ENCODE results near the gene SIPA1L3. TPM values are rescaled to one million over a fixed set of nuclear protein-coding genes. Genes with fewer than 3 reads are reported as not detected.
A peak's percentile ranks its signal among the peaks of the same experiment; 100 is the strongest.

Gene SIPA1L3
- total and polyA plus RNA-seq, 9 of the 15 experiments (the other 6 are each of a cell fraction or from before 2014, with no cell fraction given): 0.01 to 6.1 (median 2.5) TPM

DNA sequence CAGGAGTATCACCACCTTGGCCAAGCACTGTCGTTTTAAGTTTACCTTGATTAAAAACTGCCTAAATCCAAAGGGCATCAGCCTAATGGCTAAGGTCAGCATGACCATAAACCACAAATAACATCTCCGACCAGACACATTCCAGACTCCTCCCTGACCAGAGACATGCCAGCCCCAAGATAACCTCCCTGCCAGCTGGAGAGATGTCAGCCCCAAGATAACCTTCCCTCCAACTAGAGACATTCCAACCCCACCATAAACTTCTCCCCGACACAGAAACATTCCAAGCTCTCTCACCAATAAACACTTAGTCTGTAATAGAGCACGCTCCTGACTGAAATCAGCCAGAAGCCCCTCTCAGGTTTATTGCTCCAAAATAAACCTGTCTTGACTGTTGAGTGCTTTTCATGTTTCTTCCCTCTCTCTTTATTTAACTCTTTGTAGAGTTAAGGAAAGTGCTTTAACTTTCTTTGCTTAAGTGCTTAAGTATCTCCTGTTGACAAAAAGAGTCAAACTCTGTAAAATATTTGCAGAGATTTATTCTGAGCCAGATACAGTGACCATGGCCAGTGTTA, 37.2 kb upstream of the SIPA1L3 start:
- WGBS (ENCODE audit: insufficient coverage, low coverage, missing lambda C conversion rate): 0% methylated on average over 4 of the region's 4 CpGs
- no peaks in the 10 kb centered on the region for H3K36me3 ChIP-seq (ENCODE audit: control insufficient read depth, insufficient read depth, low read length)
- no peak overlapping the region for H3K4me3 ChIP-seq
- in situ Hi-C loops (cut with MboI): no loop called here
- H3K4me2 ChIP-seq (ENCODE audit: insufficient read depth, low read length): no peak overlapping the region
- no peak for FAIRE-seq
- no peak for DNase-seq (ENCODE audit: extremely low read depth in 1 of 4, low spot score in 3 of 4)
- BruUV-seq (replicated peaks): no TSS peak
- intact Hi-C loops (cut with micrococcal nuclease): no loop called here
- H3K4me1 ChIP-seq (replicated peaks in 1 of 2; ENCODE audit: control insufficient read depth in 2 of 2, insufficient read depth in 2 of 2, low read length in 2 of 2): no peaks in the 10 kb centered on the region
- H3K9ac ChIP-seq (ENCODE audit: insufficient read depth in 1 of 2, low read depth in 2 of 2, low read length in 2 of 2): no peak overlapping the region
- no peak overlapping the region for H3K27ac ChIP-seq (ENCODE audit: extremely low read depth, low read depth, low read length)
- H3K79me2 ChIP-seq (ENCODE audit: control insufficient read depth, insufficient read depth, low read length): no peaks in the 10 kb centered on the region
- no peak overlapping the region for H2AFZ ChIP-seq (ENCODE audit: low read depth, low read length)
- ChIA-PET POLR2A (interaction anchor here (0.6 to 1.2 kb wide), 2 partner anchors 771 to 874 kb away, joined by 4 read pairs; partner anchors contain the start of gene CAPN12), CTCF (ENCODE audit: low intra/inter-chr PET ratio) (no interaction called here)
- no peaks in the 10 kb centered on the region for H3K9me1 ChIP-seq (ENCODE audit: control insufficient read depth, insufficient read depth, low read length)
- no peaks in the 10 kb centered on the region for H3K27me3 ChIP-seq (ENCODE audit: control insufficient read depth in 2 of 2, insufficient read depth in 2 of 2, low read length in 2 of 2)
- TF ChIP-seq POLR3G (IDR thresholded peaks at IDR 0.05; ENCODE audit: extremely low read depth, insufficient read length, insufficient replicate concordance) (no peak), HLTF (IDR thresholded peaks at IDR 0.05) (0 out of 2 replicates have a peak, but pooled peaks have one; percentile 37)
- no peak for ATAC-seq
- H4K20me1 ChIP-seq (replicated peaks; ENCODE audit: control insufficient read depth, insufficient read depth, low read length): no peaks in the 10 kb centered on the region
- no peaks in the 10 kb centered on the region for H3K9me3 ChIP-seq (replicated peaks; ENCODE audit: control insufficient read depth, insufficient read depth, low read depth, low read length)

DNA sequence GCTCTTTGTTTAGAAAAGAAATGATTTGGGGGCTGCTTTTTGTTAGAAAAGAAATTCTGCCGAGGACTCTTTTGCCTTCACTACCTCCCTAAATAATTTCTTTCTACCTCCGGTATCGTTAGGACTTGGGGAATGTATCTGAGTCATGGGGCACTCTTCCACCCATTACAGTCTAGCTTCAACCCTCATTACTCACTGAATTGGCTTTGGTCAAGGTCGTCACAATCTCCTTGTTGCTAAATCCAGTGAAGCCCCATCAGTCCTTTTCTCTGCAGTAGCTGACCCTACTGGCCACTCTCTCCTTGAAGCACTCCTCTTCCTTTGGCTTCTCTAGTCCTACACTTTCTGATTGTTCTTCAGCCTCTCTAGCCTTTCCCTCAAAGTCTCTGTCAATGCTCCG, 34.6 kb upstream of the SIPA1L3 start:
- no peaks in the 10 kb centered on the region for H3K9me3 ChIP-seq (replicated peaks; ENCODE audit: control insufficient read depth, insufficient read depth, low read depth, low read length)
- in situ Hi-C loops (cut with MboI): no loop called here
- no peak overlapping the region for H3K4me3 ChIP-seq
- H3K4me1 ChIP-seq (replicated peaks in 1 of 2; ENCODE audit: control insufficient read depth in 2 of 2, insufficient read depth in 2 of 2, low read length in 2 of 2): no peaks in the 10 kb centered on the region
- ChIA-PET POLR2A (interaction anchor here (0.6 kb wide), 1 partner anchor 390 kb away, joined by 3 read pairs; no protein-coding TSS in a partner anchor), CTCF (ENCODE audit: low intra/inter-chr PET ratio) (no interaction called here)
- BruUV-seq (replicated peaks): no TSS peak
- H3K27ac ChIP-seq (ENCODE audit: extremely low read depth, low read depth, low read length): no peak overlapping the region
- no peaks in the 10 kb centered on the region for H3K9me1 ChIP-seq (ENCODE audit: control insufficient read depth, insufficient read depth, low read length)
- DNase-seq (ENCODE audit: extremely low read depth in 1 of 4, low spot score in 3 of 4) (no peak), ATAC-seq (no peak), FAIRE-seq (no peak)
- H3K27me3 ChIP-seq (ENCODE audit: control insufficient read depth in 2 of 2, insufficient read depth in 2 of 2, low read length in 2 of 2): no peaks in the 10 kb centered on the region
- H2AFZ ChIP-seq (ENCODE audit: low read depth, low read length): no peak overlapping the region
- 2% methylated on average over 5 of the region's 5 CpGs for WGBS (ENCODE audit: insufficient coverage, low coverage, missing lambda C conversion rate)
- H3K9ac ChIP-seq (ENCODE audit: insufficient read depth in 1 of 2, low read depth in 2 of 2, low read length in 2 of 2): no peak overlapping the region
- no peaks in the 10 kb centered on the region for H3K36me3 ChIP-seq (ENCODE audit: control insufficient read depth, insufficient read depth, low read length)
- H4K20me1 ChIP-seq (replicated peaks; ENCODE audit: control insufficient read depth, insufficient read depth, low read length): no peaks in the 10 kb centered on the region
- H3K4me2 ChIP-seq (ENCODE audit: insufficient read depth, low read length): no peak overlapping the region
- TF ChIP-seq SRSF3 (IDR thresholded peaks at IDR 0.05; ENCODE audit: insufficient read depth, low read length): no peak
- no peak for TF ChIP-seq POU5F1 (IDR thresholded peaks at IDR 0.05; ENCODE audit: borderline replicate concordance, low read depth, low read length, partially characterized antibody)
- no peak for TF ChIP-seq RBM14 (IDR thresholded peaks at IDR 0.05; ENCODE audit: borderline replicate concordance, insufficient read depth, low read depth, low read length)
- TF ChIP-seq GTF2F1 (IDR thresholded peaks at IDR 0.05; ENCODE audit: low read depth, low read length): no peak
- TF ChIP-seq MAFG (tag; conservative IDR thresholded peaks at IDR 0.05): no peak
- no peak for TF ChIP-seq RBBP5 (IDR thresholded peaks at IDR 0.05; ENCODE audit: borderline replicate concordance, insufficient read depth, low read length, poor library complexity, severe bottlenecking)
- TF ChIP-seq SNIP1 (IDR thresholded peaks at IDR 0.05; ENCODE audit: low read depth): no peak
- intact Hi-C loops (cut with micrococcal nuclease): no loop called here
- no peaks in the 10 kb centered on the region for H3K79me2 ChIP-seq (ENCODE audit: control insufficient read depth, insufficient read depth, low read length)

All from K562 (cell line).